Tibial nerve (tissue), 4 donors: ENCODE measurements around the gene FNBP1L.

ENCODE experiments used
- CTCF ChIP-seq, 5 experiments: fragments of 200-600 bp in 3 of 5; fragments of 450-650 bp in 2 of 5; sonication (generic) in 3 of 5; IDR thresholded peaks; one replicate each; pipeline ENCODE4 v1.5.1; 2016 to 2019; ENCODE audit warnings: antibody characterized with exemption in 5 of 5, mild to moderate bottlenecking in 3 of 5, moderate library complexity in 2 of 5
- EP300 ChIP-seq, 2 donors: sonication (generic); formaldehyde crosslinking; IDR thresholded peaks; one replicate each; pipeline ENCODE4 v1.6.1; 2017; ENCODE audit warnings: antibody characterized with exemption in 2 of 2, mild to moderate bottlenecking in 1 of 2
- POLR2A ChIP-seq, 2 donors: fragments of 450-650 bp; IDR thresholded peaks; one replicate each; pipeline ENCODE4 v1.6.1; 2017; ENCODE audit warnings: antibody characterized with exemption in 2 of 2, mild to moderate bottlenecking in 2 of 2, moderate library complexity in 2 of 2

- TF ChIP-seq CTCF (IDR thresholded peaks at IDR 0.05), result no peak
- TF ChIP-seq POLR2A (IDR thresholded peaks at IDR 0.05), result no peak
- no peak for TF ChIP-seq EP300 (IDR thresholded peaks at IDR 0.05)
Observed at GRCh38 chr1:93525431-93525830, 77.5 kb downstream of the FNBP1L start.
